ENCODE data around the gene ZNF534.

DNA sequence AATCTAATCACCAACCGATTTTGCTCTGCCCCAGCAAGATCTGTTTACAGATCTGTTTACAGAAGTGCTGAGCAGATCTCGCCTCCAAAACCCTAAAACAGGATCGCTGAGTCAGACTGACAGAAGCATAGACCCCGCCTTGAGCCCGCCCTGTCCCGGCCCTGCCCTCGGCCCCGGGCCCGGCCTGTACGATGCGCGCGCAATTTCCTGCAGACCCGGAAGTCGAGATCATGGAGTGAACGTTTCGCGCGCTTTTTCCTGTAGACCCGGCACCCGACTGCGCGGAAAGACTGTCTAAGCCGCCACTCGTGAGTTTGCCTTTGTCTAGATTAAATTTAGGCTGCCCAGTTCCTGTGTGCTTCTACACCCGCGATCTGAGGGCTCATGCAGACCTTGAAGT is at the start of gene ZNF534:
- TF ChIP-seq, protein P1, sequence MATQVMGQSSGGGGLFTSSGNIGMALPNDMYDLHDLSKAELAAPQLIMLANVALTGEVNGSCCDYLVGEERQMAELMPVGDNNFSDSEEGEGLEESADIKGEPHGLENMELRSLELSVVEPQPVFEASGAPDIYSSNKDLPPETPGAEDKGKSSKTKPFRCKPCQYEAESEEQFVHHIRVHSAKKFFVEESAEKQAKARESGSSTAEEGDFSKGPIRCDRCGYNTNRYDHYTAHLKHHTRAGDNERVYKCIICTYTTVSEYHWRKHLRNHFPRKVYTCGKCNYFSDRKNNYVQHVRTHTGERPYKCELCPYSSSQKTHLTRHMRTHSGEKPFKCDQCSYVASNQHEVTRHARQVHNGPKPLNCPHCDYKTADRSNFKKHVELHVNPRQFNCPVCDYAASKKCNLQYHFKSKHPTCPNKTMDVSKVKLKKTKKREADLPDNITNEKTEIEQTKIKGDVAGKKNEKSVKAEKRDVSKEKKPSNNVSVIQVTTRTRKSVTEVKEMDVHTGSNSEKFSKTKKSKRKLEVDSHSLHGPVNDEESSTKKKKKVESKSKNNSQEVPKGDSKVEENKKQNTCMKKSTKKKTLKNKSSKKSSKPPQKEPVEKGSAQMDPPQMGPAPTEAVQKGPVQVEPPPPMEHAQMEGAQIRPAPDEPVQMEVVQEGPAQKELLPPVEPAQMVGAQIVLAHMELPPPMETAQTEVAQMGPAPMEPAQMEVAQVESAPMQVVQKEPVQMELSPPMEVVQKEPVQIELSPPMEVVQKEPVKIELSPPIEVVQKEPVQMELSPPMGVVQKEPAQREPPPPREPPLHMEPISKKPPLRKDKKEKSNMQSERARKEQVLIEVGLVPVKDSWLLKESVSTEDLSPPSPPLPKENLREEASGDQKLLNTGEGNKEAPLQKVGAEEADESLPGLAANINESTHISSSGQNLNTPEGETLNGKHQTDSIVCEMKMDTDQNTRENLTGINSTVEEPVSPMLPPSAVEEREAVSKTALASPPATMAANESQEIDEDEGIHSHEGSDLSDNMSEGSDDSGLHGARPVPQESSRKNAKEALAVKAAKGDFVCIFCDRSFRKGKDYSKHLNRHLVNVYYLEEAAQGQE (IDR thresholded peaks at IDR 0.05; ENCODE audit: borderline replicate concordance) = no peak
- TF ChIP-seq, protein P1 (CRISPR knock-in tag; IDR thresholded peaks at IDR 0.05; ENCODE audit: low read depth) = no peak
- TF ChIP-seq, protein P2, sequence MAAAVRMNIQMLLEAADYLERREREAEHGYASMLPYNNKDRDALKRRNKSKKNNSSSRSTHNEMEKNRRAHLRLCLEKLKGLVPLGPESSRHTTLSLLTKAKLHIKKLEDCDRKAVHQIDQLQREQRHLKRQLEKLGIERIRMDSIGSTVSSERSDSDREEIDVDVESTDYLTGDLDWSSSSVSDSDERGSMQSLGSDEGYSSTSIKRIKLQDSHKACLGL (CRISPR knock-in tag; IDR thresholded peaks at IDR 0.05; ENCODE audit: borderline replicate concordance, poor library complexity, severe bottlenecking) = no peak
